Left ventricle myocardium inferior (tissue), 1 donor: ENCODE results near the gene SNX25. TPM values are rescaled to one million over a fixed set of nuclear protein-coding genes. Genes with fewer than 3 reads are reported as not detected.

Experiments
- DNase-seq: peaks from one replicate; pipeline ENCODE4 v3.0.0-alpha.2; 2020
- H3K27ac ChIP-seq: fragments of 200-600 bp; replicated peaks from 2 replicates; pipeline ENCODE4 v1.8.0; 2021
- H3K27me3 ChIP-seq: fragments of 200-600 bp; 2 replicates; pipeline ENCODE4 v1.8.0; 2021; ENCODE audit warnings: low read depth
- H3K36me3 ChIP-seq: fragments of 200-600 bp; 2 replicates; pipeline ENCODE4 v1.8.0; 2021
- H3K4me1 ChIP-seq: fragments of 200-600 bp; 2 replicates; pipeline ENCODE4 v1.8.0; 2021
- H3K4me3 ChIP-seq: fragments of 200-600 bp; 2 replicates; pipeline ENCODE4 v1.8.0; 2021; ENCODE audit warnings: mild to moderate bottlenecking, moderate library complexity
- H3K9me3 ChIP-seq: fragments of 200-600 bp; replicated peaks from 2 replicates; pipeline ENCODE4 v1.8.0; 2021
- intact Hi-C: fragments of 100-400 bp; cut with micrococcal nuclease; formaldehyde crosslinking; loops from one replicate; pipeline ENCODE4 v1.11.0; 2022
- total RNA-seq: library from RNA; stranded (reverse); fragmentation: NEBNext Ultra II Directional; extraction: Animal tissue kit (Norgen Biotek cat#: 25700); gene quantifications from one replicate; pipeline ENCODE4 v1.2.1, GENCODE V29; 2021
- TF ChIP-seq, protein P1 (sequence below): fragments of 200-600 bp; IDR thresholded peaks from 2 replicates; pipeline ENCODE4 v1.8.0; 2021; ENCODE audit warnings: antibody characterized with exemption, mild to moderate bottlenecking, borderline replicate concordance
- donor health status: DM: no; HTN: yes; CAD: no; lungs with severe emphysema.

Gene SNX25
- total RNA-seq, 1 donor from 2014 or later, result 10.8 TPM

- intact Hi-C loops, result no loop called here
- no peak for DNase-seq
- Histone ChIP-seq H3K4me3 (no peak overlapping the region), H3K36me3 (no peaks in the 10 kb centered on the region), H3K4me1 (peaks cover under 1% of the 10 kb centered on the region), H3K27ac (no peak overlapping the region), H3K9me3 (no peaks in the 10 kb centered on the region), H3K27me3 (no peaks in the 10 kb centered on the region)
- TF ChIP-seq, protein P1, sequence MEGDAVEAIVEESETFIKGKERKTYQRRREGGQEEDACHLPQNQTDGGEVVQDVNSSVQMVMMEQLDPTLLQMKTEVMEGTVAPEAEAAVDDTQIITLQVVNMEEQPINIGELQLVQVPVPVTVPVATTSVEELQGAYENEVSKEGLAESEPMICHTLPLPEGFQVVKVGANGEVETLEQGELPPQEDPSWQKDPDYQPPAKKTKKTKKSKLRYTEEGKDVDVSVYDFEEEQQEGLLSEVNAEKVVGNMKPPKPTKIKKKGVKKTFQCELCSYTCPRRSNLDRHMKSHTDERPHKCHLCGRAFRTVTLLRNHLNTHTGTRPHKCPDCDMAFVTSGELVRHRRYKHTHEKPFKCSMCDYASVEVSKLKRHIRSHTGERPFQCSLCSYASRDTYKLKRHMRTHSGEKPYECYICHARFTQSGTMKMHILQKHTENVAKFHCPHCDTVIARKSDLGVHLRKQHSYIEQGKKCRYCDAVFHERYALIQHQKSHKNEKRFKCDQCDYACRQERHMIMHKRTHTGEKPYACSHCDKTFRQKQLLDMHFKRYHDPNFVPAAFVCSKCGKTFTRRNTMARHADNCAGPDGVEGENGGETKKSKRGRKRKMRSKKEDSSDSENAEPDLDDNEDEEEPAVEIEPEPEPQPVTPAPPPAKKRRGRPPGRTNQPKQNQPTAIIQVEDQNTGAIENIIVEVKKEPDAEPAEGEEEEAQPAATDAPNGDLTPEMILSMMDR, result no peak
Measured at GRCh38 chr4:185280608-185281007, 71.2 kb downstream of the SNX25 start.

- no peak for DNase-seq
- Histone ChIP-seq H3K9me3 (no peaks in the 10 kb centered on the region), H3K27ac (no peak overlapping the region), H3K27me3 (no peaks in the 10 kb centered on the region), H3K36me3 (peaks cover 3% of the 10 kb centered on the region), H3K4me1 (peaks cover 7% of the 10 kb centered on the region), H3K4me3 (no peak overlapping the region)
- TF ChIP-seq, protein P1, result no peak
- intact Hi-C loops, result no loop called here
Measured at GRCh38 chr4:185282968-185283367, 73.6 kb downstream of the SNX25 start.

DNA sequence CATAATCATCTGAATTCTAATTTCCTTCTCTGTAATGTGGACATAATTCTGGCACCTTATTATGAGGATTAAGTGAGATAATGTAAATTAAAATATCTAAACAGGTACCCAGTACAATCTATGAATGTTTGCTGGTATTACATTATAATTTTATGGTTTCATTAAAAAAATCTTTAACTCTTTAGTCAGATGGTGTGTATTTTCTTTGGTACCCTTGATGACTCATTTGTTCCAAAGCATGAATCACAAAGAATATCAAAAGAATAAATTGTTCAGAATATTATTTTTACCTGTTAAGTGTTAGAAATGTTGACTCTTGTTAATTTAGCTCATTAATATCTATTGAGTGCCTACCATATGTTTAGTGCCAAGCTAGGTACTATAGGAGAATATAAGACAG, 74.3 kb downstream of the SNX25 start:
- H3K36me3 ChIP-seq, result peaks cover 4% of the 10 kb centered on the region
- no peak overlapping the region for H3K27ac ChIP-seq
- intact Hi-C loops, result no loop called here
- no peak overlapping the region for H3K4me3 ChIP-seq
- no peaks in the 10 kb centered on the region for H3K9me3 ChIP-seq
- no peak for DNase-seq
- peaks cover 7% of the 10 kb centered on the region for H3K4me1 ChIP-seq
- TF ChIP-seq, protein P1, result no peak
- no peaks in the 10 kb centered on the region for H3K27me3 ChIP-seq

DNA sequence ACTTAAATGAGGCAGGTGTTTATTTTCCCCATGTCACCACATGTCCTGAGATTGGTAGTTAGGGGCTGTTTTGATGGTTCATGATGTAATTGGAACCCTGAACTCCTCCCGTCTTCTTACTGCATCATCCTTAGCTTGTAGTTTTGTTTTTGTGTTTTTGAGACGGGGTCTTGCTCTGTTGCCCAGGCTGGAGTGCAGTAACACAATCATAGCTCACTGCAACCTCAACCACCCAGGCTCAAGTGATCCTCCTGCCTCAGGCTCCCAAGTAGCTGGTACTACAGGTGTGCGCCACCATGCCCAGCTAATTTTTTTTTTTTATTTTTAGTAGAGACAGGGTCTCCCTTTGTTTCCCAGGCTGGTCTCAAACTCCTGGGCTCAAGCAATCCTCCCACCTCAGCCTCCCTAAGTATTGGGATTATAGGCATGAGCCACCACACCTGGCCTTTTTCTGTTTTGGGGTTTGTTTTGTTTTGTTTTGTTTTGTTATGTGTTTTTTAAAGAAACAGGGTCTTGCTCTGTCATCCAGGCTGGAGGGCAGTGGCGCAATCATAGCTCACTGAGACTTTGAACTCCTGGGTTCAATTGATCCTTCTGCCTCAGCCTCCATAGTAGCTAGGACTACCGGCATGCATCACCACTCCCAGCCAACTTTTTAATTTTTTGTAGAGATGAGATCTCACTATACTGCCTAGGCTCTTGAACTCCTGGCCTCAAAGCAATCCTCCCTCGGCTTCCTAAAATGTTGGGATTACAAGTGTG, 76.4 kb downstream of the SNX25 start:
- peaks cover 7% of the 10 kb centered on the region for H3K4me1 ChIP-seq
- H3K36me3 ChIP-seq, result peaks cover 4% of the 10 kb centered on the region
- no peaks in the 10 kb centered on the region for H3K9me3 ChIP-seq
- TF ChIP-seq, protein P1, result no peak
- intact Hi-C loops, result no loop called here
- H3K27ac ChIP-seq, result no peak overlapping the region
- no peak overlapping the region for H3K4me3 ChIP-seq
- DNase-seq, result no peak
- no peaks in the 10 kb centered on the region for H3K27me3 ChIP-seq

GRCh38 chr4:185286571-185286970, 77.2 kb downstream of the SNX25 start:
- intact Hi-C loops, result no loop called here
- no peak overlapping the region for H3K4me3 ChIP-seq
- TF ChIP-seq, protein P1, result no peak
- H3K36me3 ChIP-seq, result peaks cover 4% of the 10 kb centered on the region
- H3K27me3 ChIP-seq, result no peaks in the 10 kb centered on the region
- no peak overlapping the region for H3K27ac ChIP-seq
- no peak for DNase-seq
- peaks cover 7% of the 10 kb centered on the region for H3K4me1 ChIP-seq
- no peaks in the 10 kb centered on the region for H3K9me3 ChIP-seq
